H1 (cell line): ENCODE data around the gene ADD3. TPM values are rescaled to one million over a fixed set of nuclear protein-coding genes. Genes with fewer than 3 reads are reported as not detected.

Experiments
- BRCA1 ChIP-seq: IDR thresholded peaks from 2 replicates; pipeline ENCODE4 v1.6.1; 2012; ENCODE audit warnings: low read depth, low read length, improper control_type of control experiment
- CHD2 ChIP-seq: IDR thresholded peaks from 2 replicates; pipeline ENCODE4 v1.6.1; 2012; ENCODE audit warnings: low read length, improper control_type of control experiment
- EGR1 ChIP-seq: IDR thresholded peaks from 2 replicates; pipeline ENCODE4 v1.6.1; 2011; ENCODE audit warnings: low read depth, low read length, borderline replicate concordance
- GABPA ChIP-seq: IDR thresholded peaks from 2 replicates; pipeline ENCODE4 v1.6.1; 2011; ENCODE audit warnings: mild to moderate bottlenecking, low read length, moderate library complexity, borderline replicate concordance; ENCODE audit not compliant: insufficient read depth
- HDAC6 ChIP-seq: IDR thresholded peaks from one replicate; pipeline ENCODE4 v1.7.1; 2012; ENCODE audit warnings: low read depth, mild to moderate bottlenecking, inconsistent platforms, low read length, moderate library complexity
- KDM4A ChIP-seq: IDR thresholded peaks from one replicate; pipeline ENCODE4 v1.7.1; 2012; ENCODE audit warnings: low read depth, mild to moderate bottlenecking, moderate library complexity, low read length, inconsistent platforms; ENCODE audit not compliant: severe bottlenecking
- MAFK ChIP-seq: IDR thresholded peaks from 2 replicates; pipeline ENCODE4 v1.6.1; 2012; ENCODE audit warnings: low read depth, mild to moderate bottlenecking, improper control_type of control experiment, low read length
- POLR2AphosphoS5 ChIP-seq: IDR thresholded peaks from 2 replicates; pipeline ENCODE4 v1.6.1; 2011; ENCODE audit warnings: low read depth, low read length
- RAD21 ChIP-seq, 2 experiments: IDR thresholded peaks in 1 of 2; conservative IDR thresholded peaks in 1 of 2; 2 replicates each; pipeline ENCODE4 v1.6.1; 2011; ENCODE audit warnings: low read depth in 2 of 2, low read length in 2 of 2, improper control_type of control experiment in 1 of 2, inconsistent platforms in 1 of 2, mild to moderate bottlenecking in 1 of 2, moderate library complexity in 1 of 2
- RBBP5 ChIP-seq: IDR thresholded peaks from 2 replicates; pipeline ENCODE4 v1.7.1; 2012; ENCODE audit warnings: low read depth, mild to moderate bottlenecking, inconsistent platforms, low read length, moderate library complexity, borderline replicate concordance
- RNF2 ChIP-seq: fragments of 200-900, 300-1000 bp; sonication (generic); IDR thresholded peaks from 2 replicates; pipeline ENCODE4 v1.7.1; 2016; ENCODE audit warnings: borderline replicate concordance, low read depth, mild to moderate bottlenecking, antibody characterized with exemption, low read length; ENCODE audit not compliant: poor library complexity, severe bottlenecking; ENCODE audit errors: missing control alignments
- SIN3A ChIP-seq, 2 experiments: IDR thresholded peaks in 1 of 2; conservative IDR thresholded peaks in 1 of 2; 2 replicates each; pipeline ENCODE4 v1.6.1; 2011 to 2012; ENCODE audit warnings: low read length in 2 of 2, improper control_type of control experiment in 1 of 2, low read depth in 1 of 2, mild to moderate bottlenecking in 1 of 2
- SP1 ChIP-seq: IDR thresholded peaks from 2 replicates; pipeline ENCODE4 v1.6.1; 2011; ENCODE audit warnings: low read depth, low read length
- TAF1 ChIP-seq: IDR thresholded peaks from 2 replicates; pipeline ENCODE4 v1.6.1; 2011; ENCODE audit warnings: mild to moderate bottlenecking, low read depth, low read length
- TAF7 ChIP-seq: optimal IDR thresholded peaks from 2 replicates; pipeline ENCODE3; 2011; ENCODE audit warnings: low read depth, mild to moderate bottlenecking, inconsistent platforms, low read length, moderate library complexity, borderline replicate concordance
- TBP ChIP-seq: IDR thresholded peaks from 2 replicates; pipeline ENCODE4 v1.6.1; 2011; ENCODE audit warnings: low read depth, low read length, improper control_type of control experiment
- TCF12 ChIP-seq: IDR thresholded peaks from 2 replicates; pipeline ENCODE4 v1.6.1; 2011; ENCODE audit warnings: low read depth, mild to moderate bottlenecking, low read length
- TEAD4 ChIP-seq: IDR thresholded peaks from 2 replicates; pipeline ENCODE4 v1.6.1; 2012; ENCODE audit warnings: low read depth, low read length, inconsistent platforms, mixed read lengths
- YY1 ChIP-seq: IDR thresholded peaks from 2 replicates; pipeline ENCODE4 v1.6.1; 2011; ENCODE audit warnings: low read depth, mild to moderate bottlenecking, low read length
- ZNF274 ChIP-seq: IDR thresholded peaks from 2 replicates; pipeline ENCODE4 v1.7.0; 2012; ENCODE audit warnings: low read length, borderline replicate concordance; ENCODE audit errors: extremely low read depth
- polyA plus RNA-seq, 7 experiments: library from polyadenylated mRNA; depleted of rRNA in 3 of 7; stranded (reverse) in 5 of 7; unstranded in 2 of 7; fragments of >200 nt in 5 of 7; fragments of 200-250 nt in 2 of 7; gene quantifications; 1 replicate in 5 of 7; 2 replicates in 1 of 7; 4 replicates in 1 of 7; pipeline versions ENCODE4 v1.2.1 to v1.2.3, GENCODE V29; 2011 to 2013; ENCODE audit warnings: missing spikeins in 2 of 7, mixed read lengths in 2 of 7
- total RNA-seq: library from RNA; stranded (reverse); fragmentation: NEBNext Ultra II Directional; extraction: Animal tissue kit (Norgen Biotek cat#: 25700); gene quantifications from 2 replicates; pipeline ENCODE4 v1.2.1, GENCODE V29; 2021
- TF ChIP-seq, protein P1 (sequence below): IDR thresholded peaks from 2 replicates; pipeline ENCODE4 v1.6.1; 2012; ENCODE audit warnings: inconsistent platforms
- TF ChIP-seq, protein P2 (sequence below): IDR thresholded peaks from 2 replicates; pipeline ENCODE4 v1.6.1; 2011; ENCODE audit warnings: low read depth, mild to moderate bottlenecking, low read length; ENCODE audit not compliant: insufficient read depth

Gene ADD3
- total and polyA plus RNA-seq, 2 of the 8 experiments (the other 6 are each of a cell fraction or from before 2014, with no cell fraction given) = 44.7 to 85.6 TPM

DNA sequence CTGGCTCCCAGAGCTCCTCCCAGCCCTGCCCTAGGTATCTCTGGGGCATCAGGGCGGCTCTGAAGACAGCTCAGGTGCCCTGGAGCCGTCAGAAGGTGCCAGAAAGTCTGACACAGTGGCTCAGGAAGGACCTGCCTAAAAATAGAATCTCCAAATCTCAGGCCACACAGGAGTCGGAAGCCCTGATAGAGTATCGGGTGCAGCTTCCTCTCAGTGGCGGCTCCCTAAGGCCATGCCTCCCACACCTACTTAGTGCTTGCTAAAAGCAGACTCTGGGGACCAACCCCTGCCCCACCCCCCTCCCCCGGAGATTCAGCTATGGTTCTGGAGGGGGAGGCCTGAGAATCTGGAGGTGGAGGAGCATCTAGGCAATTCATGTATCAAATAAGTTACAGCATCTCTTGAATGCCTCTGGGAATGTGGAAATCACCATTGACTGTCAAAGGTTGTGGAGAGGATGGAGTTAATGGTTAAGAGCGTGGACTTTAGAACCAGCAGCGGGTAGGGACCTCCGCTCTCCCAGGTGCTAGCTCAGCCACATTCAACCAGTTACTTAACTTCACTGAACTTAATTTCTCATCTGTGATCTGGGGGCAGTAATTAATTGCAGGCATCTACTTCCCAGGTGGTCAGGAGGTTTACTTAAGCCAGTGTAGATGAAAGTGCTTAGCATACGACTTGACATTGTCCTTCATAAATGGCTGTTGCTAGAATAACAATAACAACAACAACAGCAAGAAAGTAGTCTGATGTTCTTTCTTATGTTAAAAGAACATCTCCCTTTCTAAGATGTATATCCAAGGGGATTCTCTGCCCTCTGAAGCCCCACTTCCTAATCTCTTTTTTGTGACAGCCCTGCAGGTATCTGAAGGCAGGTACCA is 161.1 kb downstream of the ADD3 start (continued):
- TF ChIP-seq, protein P1, sequence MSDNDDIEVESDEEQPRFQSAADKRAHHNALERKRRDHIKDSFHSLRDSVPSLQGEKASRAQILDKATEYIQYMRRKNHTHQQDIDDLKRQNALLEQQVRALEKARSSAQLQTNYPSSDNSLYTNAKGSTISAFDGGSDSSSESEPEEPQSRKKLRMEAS = no peak
- TF ChIP-seq EGR1 (peak; percentile 16; the same call in 1 of the 2 replicates), BRCA1 (no peak), RBBP5 (no peak), MAFK (no peak), TAF1 (no peak), RNF2 (peak; percentile 27), YY1 (no peak), GABPA (no peak), POLR2AphosphoS5 (peak; percentile 82; the same call in 1 of the 2 replicates), TCF12 (peak; percentile 99), KDM4A (no peak), SIN3A (conservative IDR thresholded peaks at IDR 0.05 in 1 of 2, IDR thresholded peaks at IDR 0.05 in 1 of 2; ENCODE audit: low read depth in 1 of 2, low read length in 2 of 2) (no peak), TEAD4 (peak; percentile 20; the same call in 1 of the 2 replicates), RAD21 (IDR thresholded peaks at IDR 0.05 in 1 of 2, conservative IDR thresholded peaks at IDR 0.05 in 1 of 2; ENCODE audit: low read depth in 2 of 2, low read length in 2 of 2) (no peak), CHD2 (no peak), TBP (no peak), HDAC6 (no peak), SP1 (peak; percentile 89), TAF7 (no peak), ZNF274 (no peak)
- TF ChIP-seq, protein P2, sequence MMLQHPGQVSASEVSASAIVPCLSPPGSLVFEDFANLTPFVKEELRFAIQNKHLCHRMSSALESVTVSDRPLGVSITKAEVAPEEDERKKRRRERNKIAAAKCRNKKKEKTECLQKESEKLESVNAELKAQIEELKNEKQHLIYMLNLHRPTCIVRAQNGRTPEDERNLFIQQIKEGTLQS = no peak
